DMS153 treated with DMSO at 0.1 percent for 48 hours (cell line): Measurements from ENCODE around the gene ZBTB12.
"Not testable (repeated sequence)": the region's sequence is repeated elsewhere in the genome, so short reads cannot be mapped to it uniquely, and the experiment has no call there.

Source experiments
- DNase-seq: peaks from one replicate; lab custom pipeline; 2025; ENCODE audit not compliant: unreplicated experiment; lab: John Stamatoyannopoulos, UW

ZBTB12 gene, protein sequence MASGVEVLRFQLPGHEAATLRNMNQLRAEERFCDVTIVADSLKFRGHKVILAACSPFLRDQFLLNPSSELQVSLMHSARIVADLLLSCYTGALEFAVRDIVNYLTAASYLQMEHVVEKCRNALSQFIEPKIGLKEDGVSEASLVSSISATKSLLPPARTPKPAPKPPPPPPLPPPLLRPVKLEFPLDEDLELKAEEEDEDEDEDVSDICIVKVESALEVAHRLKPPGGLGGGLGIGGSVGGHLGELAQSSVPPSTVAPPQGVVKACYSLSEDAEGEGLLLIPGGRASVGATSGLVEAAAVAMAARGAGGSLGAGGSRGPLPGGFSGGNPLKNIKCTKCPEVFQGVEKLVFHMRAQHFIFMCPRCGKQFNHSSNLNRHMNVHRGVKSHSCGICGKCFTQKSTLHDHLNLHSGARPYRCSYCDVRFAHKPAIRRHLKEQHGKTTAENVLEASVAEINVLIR

DNA sequence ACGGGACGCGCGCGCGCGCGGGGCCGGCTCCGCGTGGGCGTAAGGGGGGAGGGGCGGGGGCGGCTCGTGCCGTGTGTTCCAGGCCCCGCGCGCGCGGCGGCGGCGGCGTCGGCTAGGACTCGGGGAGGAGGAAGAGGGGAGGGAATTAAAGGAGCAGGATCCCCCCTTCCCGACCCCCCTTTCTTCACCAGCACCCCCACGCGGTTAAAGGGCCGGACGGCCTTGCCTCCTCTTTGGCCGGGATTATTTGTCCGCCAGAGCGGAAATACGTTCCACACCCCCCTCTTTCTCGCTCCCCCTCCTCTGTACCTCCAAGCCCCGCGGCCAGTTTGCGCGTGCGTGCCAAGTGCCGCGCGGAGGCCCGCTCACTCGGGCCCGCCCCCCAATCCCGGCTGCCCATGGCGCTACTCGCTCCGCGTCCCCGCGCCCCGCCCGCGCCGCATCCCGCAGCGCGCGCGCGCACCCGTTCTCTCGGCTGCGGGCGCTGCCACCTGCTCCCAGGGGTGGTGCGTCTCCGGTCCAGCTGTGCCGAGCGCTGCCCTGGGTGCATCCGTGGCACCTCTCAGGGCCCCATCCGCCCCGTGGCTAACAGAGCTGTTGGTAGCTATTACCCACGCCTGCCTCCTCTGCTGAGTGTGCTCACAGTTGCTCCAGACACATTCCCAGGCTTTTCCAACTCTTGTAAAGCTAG, at the start of gene ZBTB12:
ZBTB12 (minus strand) TSS at position 134 of the 691 bp plus-strand sequence. CDS start 781 bp downstream, outside the sequence.
- peak; percentile 83 for DNase-seq

DNA sequence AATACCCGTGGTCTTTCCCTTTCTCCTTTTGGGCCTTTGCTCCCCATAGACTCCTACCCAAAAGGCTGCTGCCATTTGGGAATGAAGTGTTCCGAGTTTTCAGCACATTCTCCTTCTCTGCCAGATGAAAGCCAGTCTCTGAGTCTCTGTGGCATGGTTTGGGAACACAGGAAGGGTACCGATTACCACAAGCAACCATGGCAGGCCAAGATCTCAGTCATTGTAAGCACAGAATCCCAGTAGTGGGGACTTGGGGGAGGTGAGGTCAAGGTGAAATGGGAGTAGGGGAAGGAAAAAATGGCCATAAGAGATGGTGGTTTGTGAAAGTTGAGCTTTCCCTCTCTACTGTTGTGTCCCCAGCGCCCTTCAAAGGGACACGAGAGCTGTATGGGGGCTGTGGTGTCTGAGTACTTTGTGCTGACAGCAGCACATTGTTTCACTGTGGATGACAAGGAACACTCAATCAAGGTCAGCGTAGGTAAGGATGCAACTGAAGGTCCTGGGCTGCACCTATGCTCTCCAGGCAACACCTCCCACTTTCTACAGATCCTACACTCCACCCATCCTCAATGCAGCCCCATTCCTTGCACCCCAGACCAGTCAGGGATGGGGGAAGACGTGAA, 48.2 kb upstream of the ZBTB12 start:
- no peak for DNase-seq

DNA sequence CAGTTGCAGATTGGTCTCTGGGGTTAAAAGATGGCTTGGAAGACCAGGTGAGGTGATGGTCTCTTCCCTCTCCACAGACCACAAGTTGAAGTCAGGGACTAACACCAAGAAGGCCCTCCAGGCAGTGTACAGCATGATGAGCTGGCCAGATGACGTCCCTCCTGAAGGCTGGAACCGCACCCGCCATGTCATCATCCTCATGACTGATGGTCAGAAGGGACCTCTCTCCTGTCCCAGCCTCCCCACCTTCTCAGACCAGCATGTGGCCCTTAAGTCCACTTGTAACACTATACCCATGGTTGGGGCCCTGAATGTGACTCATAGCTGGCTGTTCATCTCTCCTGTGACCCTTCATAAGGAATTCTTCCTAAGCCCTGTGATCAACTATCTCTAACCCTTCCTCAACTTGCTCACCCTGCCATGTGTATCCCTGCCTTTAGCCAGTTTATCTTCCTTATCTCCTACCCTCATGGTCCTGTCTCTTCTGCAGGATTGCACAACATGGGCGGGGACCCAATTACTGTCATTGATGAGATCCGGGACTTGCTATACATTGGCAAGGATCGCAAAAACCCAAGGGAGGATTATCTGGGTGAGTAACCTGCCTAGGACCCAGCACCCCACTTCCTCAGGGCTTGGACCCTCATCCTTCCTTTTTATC, 47.0 kb upstream of the ZBTB12 start:
- DNase-seq = no peak

DNA sequence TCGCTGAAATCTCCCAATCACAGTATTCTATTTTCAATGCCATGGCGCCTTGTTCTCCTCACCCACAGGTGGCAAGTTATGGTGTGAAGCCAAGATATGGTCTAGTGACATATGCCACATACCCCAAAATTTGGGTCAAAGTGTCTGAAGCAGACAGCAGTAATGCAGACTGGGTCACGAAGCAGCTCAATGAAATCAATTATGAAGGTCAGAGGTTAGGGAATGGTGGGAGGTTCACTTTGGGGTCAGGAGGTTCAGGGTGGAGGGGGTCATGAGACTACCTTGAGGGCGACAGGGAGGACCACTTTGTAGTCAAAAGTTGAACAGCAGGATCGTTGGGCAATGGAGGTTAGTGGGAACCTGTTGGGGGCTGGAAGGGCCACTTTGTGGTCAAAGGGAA, 46.4 kb upstream of the ZBTB12 start:
- no peak for DNase-seq

DNA sequence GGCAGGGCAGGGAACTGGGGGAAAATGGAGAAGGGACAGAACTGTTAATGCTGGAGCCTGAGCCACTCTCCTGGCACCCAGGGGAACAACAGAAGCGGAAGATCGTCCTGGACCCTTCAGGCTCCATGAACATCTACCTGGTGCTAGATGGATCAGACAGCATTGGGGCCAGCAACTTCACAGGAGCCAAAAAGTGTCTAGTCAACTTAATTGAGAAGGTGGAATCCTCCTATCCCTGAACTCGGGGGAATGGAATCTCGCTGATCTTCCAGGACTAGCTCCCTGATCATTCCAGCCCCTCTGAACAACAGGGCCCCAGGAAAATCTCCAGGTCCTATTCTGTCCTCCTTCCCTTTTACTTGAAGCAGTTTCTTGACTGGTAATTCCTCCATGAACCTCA, 46.0 kb upstream of the ZBTB12 start:
- DNase-seq = no peak

DNA sequence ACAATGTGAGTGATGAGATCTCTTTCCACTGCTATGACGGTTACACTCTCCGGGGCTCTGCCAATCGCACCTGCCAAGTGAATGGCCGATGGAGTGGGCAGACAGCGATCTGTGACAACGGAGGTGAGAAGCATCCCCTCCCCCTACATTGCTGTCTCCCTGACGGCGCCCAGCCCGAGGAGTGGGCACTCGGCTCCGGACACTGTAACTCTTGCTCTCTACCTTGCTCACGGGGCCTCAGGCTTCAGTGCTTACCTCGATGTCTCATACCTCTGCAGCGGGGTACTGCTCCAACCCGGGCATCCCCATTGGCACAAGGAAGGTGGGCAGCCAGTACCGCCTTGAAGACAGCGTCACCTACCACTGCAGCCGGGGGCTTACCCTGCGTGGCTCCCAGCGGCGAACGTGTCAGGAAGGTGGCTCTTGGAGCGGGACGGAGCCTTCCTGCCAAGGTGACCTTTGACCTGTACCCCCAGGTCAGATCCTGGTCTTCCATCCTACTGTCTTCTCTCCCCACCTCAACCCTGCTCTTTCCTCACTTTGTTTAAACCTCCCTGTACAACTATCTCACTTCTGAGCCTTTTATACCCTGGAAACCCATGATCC, 45.3 kb upstream of the ZBTB12 start:
- DNase-seq = no peak

DNA sequence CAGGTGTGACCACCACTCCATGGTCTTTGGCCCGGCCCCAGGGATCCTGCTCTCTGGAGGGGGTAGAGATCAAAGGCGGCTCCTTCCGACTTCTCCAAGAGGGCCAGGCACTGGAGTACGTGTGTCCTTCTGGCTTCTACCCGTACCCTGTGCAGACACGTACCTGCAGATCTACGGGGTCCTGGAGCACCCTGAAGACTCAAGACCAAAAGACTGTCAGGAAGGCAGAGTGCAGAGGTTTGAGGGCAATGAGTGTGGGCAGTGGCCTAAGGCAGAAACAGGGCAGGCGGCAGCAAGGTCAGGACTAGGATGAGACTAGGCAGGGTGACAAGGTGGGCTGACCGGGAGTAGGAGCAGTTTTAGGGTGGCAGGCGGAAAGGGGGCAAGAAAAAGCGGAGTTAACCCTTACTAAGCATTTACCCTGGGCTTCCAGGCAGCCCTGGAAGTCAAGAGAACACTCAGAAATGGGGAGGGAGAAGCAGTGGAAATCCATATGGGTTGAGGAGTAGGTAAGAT, 44.5 kb upstream of the ZBTB12 start:
- DNase-seq = no peak

DNA sequence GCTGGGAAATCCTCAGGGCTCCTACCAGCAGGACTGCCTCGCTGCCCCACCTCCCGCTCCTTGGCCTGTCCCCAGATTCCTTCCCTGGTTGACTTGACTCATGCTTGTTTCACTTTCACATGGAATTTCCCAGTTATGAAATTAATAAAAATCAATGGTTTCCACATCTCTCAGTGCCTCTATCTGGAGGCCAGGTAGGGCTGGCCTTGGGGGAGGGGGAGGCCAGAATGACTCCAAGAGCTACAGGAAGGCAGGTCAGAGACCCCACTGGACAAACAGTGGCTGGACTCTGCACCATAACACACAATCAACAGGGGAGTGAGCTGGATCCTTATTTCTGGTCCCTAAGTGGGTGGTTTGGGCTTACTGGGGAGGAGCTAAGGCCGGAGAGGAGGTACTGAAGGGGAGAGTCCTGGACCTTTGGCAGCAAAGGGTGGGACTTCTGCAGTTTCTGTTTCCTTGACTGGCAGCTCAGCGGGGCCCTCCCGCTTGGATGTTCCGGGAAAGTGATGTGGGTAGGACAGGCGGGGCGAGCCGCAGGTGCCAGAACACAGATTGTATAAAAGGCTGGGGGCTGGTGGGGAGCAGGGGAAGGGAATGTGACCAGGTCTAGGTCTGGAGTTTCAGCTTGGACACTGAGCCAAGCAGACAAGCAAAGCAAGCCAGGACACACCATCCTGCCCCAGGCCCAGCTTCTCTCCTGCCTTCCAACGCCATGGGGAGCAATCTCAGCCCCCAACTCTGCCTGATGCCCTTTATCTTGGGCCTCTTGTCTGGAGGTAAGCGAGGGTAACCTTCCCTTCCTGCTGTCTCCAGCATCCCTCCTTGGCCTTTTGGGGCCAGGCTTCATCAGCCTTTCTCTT, 43.9 kb upstream of the ZBTB12 start, which contains the start of gene CFB:
CFB (plus strand) TSS at position 589 of the 863 bp plus-strand sequence; CDS start at position 716, 127 bp downstream.
- no peak for DNase-seq

DNA sequence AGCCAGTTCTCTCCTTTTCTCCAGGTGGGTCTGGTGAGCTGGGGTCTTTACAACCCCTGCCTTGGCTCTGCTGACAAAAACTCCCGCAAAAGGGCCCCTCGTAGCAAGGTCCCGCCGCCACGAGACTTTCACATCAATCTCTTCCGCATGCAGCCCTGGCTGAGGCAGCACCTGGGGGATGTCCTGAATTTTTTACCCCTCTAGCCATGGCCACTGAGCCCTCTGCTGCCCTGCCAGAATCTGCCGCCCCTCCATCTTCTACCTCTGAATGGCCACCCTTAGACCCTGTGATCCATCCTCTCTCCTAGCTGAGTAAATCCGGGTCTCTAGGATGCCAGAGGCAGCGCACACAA, 43.2 kb upstream of the ZBTB12 start:
- no peak for DNase-seq

DNA sequence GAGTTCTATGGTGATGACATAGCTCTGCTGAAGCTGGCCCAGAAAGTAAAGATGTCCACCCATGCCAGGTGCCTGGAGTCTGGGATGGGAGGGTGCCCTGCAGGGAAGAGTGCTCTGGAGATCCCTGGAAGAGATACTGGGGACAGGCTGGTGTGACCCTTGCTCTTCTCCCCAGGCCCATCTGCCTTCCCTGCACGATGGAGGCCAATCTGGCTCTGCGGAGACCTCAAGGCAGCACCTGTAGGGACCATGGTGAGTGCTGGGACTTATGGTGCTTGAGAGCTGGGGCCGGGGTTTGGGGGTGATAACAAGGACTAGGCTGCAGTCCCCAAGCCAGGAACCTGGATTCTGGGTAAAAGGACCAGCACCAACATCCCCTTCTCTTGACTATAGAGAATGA, 41.9 kb upstream of the ZBTB12 start:
- DNase-seq = no peak

DNA sequence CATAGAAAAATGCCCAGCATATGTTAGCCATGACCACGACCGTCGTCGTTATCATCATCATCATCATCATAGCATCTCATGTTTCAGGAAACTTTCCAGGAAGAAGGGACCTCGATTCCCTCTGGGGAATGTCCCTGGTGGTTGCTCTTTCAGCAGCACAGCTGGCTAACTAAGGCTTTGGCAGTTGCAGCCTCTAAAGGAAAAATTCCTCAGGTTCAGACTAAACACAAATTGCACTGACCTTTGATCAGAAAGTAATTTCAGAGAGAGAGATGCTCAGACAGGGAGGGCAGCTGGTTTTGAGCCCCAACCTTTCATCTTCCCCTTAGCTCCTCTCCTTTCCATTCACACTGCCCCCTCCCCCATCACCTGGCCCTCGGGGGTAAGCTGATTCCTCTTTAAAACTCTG, 38.4 kb upstream of the ZBTB12 start:
- DNase-seq = no peak

DNA sequence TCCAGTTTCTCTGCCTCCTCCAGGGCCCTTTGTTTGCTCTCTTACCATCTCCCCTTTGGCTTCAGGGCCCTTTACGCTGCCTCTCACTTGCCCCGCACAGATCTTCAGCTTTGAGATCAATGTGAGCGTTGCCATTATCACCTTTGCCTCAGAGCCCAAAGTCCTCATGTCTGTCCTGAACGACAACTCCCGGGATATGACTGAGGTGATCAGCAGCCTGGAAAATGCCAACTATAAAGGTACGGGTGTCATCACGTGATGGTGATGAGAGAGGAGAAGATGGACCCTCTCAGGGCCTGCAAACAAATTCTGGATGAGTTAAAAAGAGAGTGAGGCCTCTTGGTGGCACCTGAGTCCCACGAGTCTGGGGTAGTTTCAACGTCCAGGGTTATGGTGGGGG, 33.9 kb upstream of the ZBTB12 start:
- DNase-seq = no peak

DNA sequence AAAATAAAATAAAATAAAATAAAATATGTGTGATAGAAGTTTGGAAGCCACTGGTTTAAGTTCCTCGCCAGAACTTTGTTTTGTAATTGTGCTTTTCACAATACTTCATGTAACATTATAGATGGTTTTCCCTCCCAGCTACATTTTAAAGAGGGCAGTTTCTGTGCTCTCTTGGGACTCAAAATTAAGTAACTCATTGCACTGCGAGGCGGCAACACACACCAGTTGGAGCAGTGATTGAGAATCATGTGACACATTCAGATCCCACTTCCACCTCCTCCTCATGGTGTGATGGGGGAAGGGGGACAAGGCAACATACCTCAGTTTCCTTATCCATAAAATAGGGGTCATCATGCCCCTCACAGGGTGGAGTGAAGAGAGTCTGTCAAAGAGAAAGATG, 33.1 kb upstream of the ZBTB12 start:
- DNase-seq = no peak

DNA sequence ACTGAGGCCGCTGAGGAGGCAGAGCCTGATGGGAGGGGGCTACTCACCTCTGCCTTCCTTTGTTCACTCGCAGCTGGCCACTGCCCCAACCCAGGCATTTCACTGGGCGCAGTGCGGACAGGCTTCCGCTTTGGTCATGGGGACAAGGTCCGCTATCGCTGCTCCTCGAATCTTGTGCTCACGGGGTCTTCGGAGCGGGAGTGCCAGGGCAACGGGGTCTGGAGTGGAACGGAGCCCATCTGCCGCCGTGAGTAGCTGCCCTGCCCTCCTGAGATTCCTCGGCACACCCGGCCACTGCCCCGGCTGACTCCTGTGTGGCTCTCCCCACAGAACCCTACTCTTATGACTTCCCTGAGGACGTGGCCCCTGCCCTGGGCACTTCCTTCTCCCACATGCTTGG, 31.7 kb upstream of the ZBTB12 start:
- DNase-seq = no peak

DNA sequence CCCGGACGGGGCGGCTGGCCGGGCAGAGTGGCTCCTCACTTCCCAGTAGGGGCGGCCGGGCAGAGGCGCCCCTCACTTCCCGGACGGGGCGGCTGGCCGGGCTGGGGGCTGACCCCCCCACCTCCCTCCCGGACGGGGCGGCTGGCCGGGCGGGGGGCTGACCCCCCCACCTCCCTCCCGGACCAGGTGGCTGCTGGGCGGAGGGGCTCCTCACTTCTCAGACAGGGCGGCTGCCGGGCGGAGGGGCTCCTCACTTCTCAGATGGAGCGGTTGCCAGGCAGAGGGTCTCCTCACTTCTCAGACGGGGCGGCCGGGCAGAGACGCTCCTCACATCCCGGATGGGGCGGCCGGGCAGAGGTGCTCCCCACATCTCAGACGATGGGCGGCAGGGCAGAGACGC, 30.3 kb upstream of the ZBTB12 start:
- DNase-seq = not testable (repeated sequence)

DNA sequence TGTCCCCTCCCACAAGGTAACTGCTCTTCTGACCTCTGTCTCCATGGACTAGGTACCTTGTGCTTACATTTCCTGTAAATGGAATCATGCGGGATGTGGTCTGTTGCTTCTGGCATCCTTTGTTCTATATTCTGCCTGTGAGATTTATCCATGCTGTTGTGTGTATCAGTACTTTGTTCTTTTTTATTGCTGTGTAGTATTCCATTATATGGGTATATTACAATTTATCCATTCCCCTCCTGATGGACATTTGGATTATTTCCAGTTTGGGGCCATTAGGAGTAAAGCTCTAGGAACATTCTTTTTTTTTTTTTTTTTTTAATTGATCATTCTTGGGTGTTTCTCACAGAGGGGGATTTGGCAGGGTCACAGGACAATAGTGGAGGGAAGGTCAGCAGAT, 29.1 kb upstream of the ZBTB12 start:
- DNase-seq = no peak

DNA sequence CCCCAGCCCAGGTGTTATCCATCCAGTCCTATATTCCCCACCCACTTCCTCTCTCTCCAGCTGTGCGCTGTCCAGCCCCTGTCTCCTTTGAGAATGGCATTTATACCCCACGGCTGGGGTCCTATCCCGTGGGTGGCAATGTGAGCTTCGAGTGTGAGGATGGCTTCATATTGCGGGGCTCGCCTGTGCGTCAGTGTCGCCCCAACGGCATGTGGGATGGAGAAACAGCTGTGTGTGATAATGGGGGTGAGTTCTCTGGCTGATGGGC, 26.7 kb upstream of the ZBTB12 start:
- DNase-seq = no peak

DNA sequence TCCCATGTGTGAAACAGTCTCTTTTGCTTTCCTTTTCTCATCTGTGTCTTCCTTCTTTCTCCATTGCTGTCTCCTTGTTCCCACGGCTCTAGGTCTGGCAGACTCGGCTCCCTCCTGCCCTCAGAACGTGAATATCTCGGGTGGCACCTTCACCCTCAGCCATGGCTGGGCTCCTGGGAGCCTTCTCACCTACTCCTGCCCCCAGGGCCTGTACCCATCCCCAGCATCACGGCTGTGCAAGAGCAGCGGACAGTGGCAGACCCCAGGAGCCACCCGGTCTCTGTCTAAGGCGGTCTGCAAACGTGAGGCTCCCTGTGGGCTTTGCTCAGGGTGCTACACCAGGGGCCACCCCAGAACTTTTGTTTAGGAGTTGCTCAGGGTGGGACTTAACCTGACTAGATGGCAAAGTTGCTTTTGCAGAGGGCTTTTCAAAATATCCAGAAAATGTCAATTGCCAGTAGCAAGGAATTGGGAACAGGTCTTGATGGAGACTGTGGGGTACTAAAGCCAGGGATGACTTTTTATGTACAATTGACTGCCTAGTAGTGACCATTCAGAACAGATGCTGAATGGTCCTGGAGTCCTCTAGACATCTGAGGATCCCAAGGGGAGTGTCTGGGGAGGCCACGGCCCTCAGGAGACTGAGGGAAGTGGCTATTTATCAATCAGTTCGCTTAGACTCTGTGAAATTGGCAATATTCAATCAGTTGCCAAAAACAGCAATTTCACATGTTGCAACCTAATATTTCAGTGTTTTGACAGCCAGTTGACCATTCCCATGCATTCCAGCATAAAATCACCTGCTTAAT, 26.2 kb upstream of the ZBTB12 start:
- DNase-seq = no peak

DNA sequence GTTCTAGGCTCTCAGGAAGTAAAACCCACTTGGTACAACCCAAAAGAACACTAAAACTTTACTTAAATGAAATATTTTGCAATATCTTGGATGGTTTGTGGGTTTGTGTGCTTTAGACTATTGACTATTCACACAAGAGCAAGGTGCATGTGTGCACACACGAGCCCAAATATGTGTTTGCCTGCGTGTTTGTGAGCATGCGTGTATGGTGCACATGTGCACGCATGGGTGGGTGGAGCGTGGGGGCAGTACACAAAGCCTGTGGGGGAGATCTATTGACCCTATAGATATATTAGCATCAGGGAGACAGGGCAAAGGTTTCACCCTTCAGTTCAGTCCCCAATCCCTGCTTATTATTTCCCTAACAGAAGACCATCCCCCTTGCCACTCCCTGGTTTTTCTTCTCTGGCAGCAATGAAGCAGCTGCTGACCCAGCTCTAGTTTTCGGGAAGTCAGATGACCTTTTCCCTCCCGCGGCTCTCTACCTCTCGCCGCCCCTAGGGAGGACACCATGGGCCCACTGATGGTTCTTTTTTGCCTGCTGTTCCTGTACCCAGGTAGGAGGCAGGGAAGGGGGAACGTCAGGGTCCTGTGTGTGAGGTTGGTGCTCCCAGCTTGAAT, 25.5 kb upstream of the ZBTB12 start, which contains the start of gene C2:
C2 (plus strand) TSS at position 476 of the 621 bp plus-strand sequence; CDS start at position 512, 36 bp downstream.
- no peak for DNase-seq
